ENCODE measurements around the gene RPLP1. TPM values are rescaled to one million over a fixed set of nuclear protein-coding genes. Genes with fewer than 3 reads are reported as not detected.

The RPLP1 gene
- total RNA-seq, 2 donors from 2014 or later = 2,158 to 2,424 TPM

- no peak for ATAC-seq
- no peaks in the 10 kb centered on the region for H3K9me3 Mint-ChIP-seq
- DNase-seq (ENCODE audit: low spot score in 2 of 2) = no peak
- peak overlapping the region in 1 of 2 donors; percentile 81 for H3K27ac Mint-ChIP-seq
- peaks cover 36 to 40% of the 10 kb centered on the region in 2 donors for H3K36me3 Mint-ChIP-seq
Observed at GRCh38 chr15:69457304-69458280, 5.0 kb downstream of the RPLP1 start.

- Mint-ChIP-seq H3K36me3 (peaks cover 25 to 28% of the 10 kb centered on the region in 2 donors), H3K27ac (peak overlapping the region in 1 of 2 donors; percentile 90)
Observed at GRCh38 chr15:69459066-69459465, 6.4 kb downstream of the RPLP1 start.

GRCh38 chr15:69460481-69460880 is 7.9 kb downstream of the RPLP1 start:
- Mint-ChIP-seq H3K9me3 (no peaks in the 10 kb centered on the region), H3K27ac (peak overlapping the region in 1 of 2 donors; percentile 22), H3K36me3 (peaks cover 11 to 14% of the 10 kb centered on the region in 2 donors)
- DNase-seq (ENCODE audit: low spot score in 2 of 2) (no peak), ATAC-seq (no peak)

More at GRCh38 chr15:69459066-69459465, 6.4 kb downstream of the RPLP1 start:
- no peaks in the 10 kb centered on the region for H3K9me3 Mint-ChIP-seq
- ATAC-seq (no peak), DNase-seq (ENCODE audit: low spot score in 2 of 2) (no peak)

GRCh38 chr15:69462030-69462492 is 9.4 kb downstream of the RPLP1 start:
- ATAC-seq (peak; percentile 9 to 17), DNase-seq (ENCODE audit: low spot score in 2 of 2) (no peak)
- peaks cover 0 to 4% of the 10 kb centered on the region in 2 donors for H3K36me3 Mint-ChIP-seq
- H3K27ac Mint-ChIP-seq = peak overlapping the region in 1 of 2 donors; percentile 89
- no peaks in the 10 kb centered on the region for H3K9me3 Mint-ChIP-seq

- H3K27ac Mint-ChIP-seq = peak overlapping the region; percentile 89 to 97
- peak; percentile 92 to 93 for DNase-seq (ENCODE audit: low spot score in 2 of 2)
- peak; percentile 86 to 94 for ATAC-seq
- peaks cover 0 to 4% of the 10 kb centered on the region in 2 donors for H3K36me3 Mint-ChIP-seq
- H3K9me3 Mint-ChIP-seq = no peaks in the 10 kb centered on the region
Observed at GRCh38 chr15:69462493-69463181, 10.0 kb downstream of the RPLP1 start.

- DNase-seq (ENCODE audit: low spot score in 2 of 2) (no peak), ATAC-seq (no peak)
- H3K27ac Mint-ChIP-seq = peak overlapping the region; percentile 89 to 97
- H3K9me3 Mint-ChIP-seq = no peaks in the 10 kb centered on the region
- peaks cover 0 to 4% of the 10 kb centered on the region in 2 donors for H3K36me3 Mint-ChIP-seq
Observed at GRCh38 chr15:69463182-69463756, 10.7 kb downstream of the RPLP1 start.

GRCh38 chr15:69465253-69465652 is 12.6 kb downstream of the RPLP1 start:
- ATAC-seq (no peak), DNase-seq (ENCODE audit: low spot score in 2 of 2) (no peak)
- H3K27ac Mint-ChIP-seq = no peak overlapping the region
- H3K36me3 Mint-ChIP-seq = peaks cover 0 to 4% of the 10 kb centered on the region in 2 donors
- H3K9me3 Mint-ChIP-seq = no peaks in the 10 kb centered on the region

- ATAC-seq (no peak), DNase-seq (ENCODE audit: low spot score in 2 of 2) (no peak)
- Mint-ChIP-seq H3K27ac (no peak overlapping the region), H3K9me3 (no peaks in the 10 kb centered on the region), H3K36me3 (peaks cover 0 to 4% of the 10 kb centered on the region in 2 donors)
Observed at GRCh38 chr15:69466733-69467132, 14.1 kb downstream of the RPLP1 start.

- H3K9me3 Mint-ChIP-seq = no peaks in the 10 kb centered on the region
- H3K27ac Mint-ChIP-seq = peak overlapping the region; percentile 80 to 93
- DNase-seq (ENCODE audit: low spot score in 2 of 2) (no peak), ATAC-seq (no peak)
- H3K36me3 Mint-ChIP-seq = no peaks in the 10 kb centered on the region
Observed at GRCh38 chr15:69467636-69468035, 15.0 kb downstream of the RPLP1 start.

GRCh38 chr15:69468241-69469121 is 15.9 kb downstream of the RPLP1 start:
- DNase-seq (ENCODE audit: low spot score in 2 of 2) (peak; percentile 76 to 82), ATAC-seq (peak; percentile 95 to 97)
- H3K27ac Mint-ChIP-seq = peak overlapping the region; percentile 80 to 93
- no peaks in the 10 kb centered on the region for H3K9me3 Mint-ChIP-seq
- H3K36me3 Mint-ChIP-seq = no peaks in the 10 kb centered on the region

- H3K9me3 Mint-ChIP-seq = no peaks in the 10 kb centered on the region
- no peaks in the 10 kb centered on the region for H3K36me3 Mint-ChIP-seq
- DNase-seq (ENCODE audit: low spot score in 2 of 2) (no peak), ATAC-seq (no peak)
- peak overlapping the region; percentile 80 to 93 for H3K27ac Mint-ChIP-seq
Observed at GRCh38 chr15:69469467-69470201, 17.0 kb downstream of the RPLP1 start.

GRCh38 chr15:69472046-69472445 is 19.4 kb downstream of the RPLP1 start:
- Mint-ChIP-seq H3K36me3 (no peaks in the 10 kb centered on the region), H3K9me3 (no peaks in the 10 kb centered on the region), H3K27ac (no peak overlapping the region)
- ATAC-seq = no peak
- no peak for DNase-seq (ENCODE audit: low spot score in 2 of 2)

GRCh38 chr15:69472562-69472961 is 19.9 kb downstream of the RPLP1 start:
- H3K9me3 Mint-ChIP-seq = no peaks in the 10 kb centered on the region
- no peak overlapping the region for H3K27ac Mint-ChIP-seq
- DNase-seq (ENCODE audit: low spot score in 2 of 2) (no peak), ATAC-seq (no peak)
- no peaks in the 10 kb centered on the region for H3K36me3 Mint-ChIP-seq

- peak overlapping the region in 1 of 2 donors; percentile 77 for H3K27ac Mint-ChIP-seq
- ATAC-seq = no peak
- peaks cover under 1% of the 10 kb centered on the region in 2 donors for H3K36me3 Mint-ChIP-seq
- no peak for DNase-seq (ENCODE audit: low spot score in 2 of 2)
- no peaks in the 10 kb centered on the region for H3K9me3 Mint-ChIP-seq
Observed at GRCh38 chr15:69474291-69474690, 21.7 kb downstream of the RPLP1 start.

GRCh38 chr15:69474846-69475455 is 22.3 kb downstream of the RPLP1 start:
- no peak overlapping the region for H3K27ac Mint-ChIP-seq
- ATAC-seq = peak in 1 of 2 donors; percentile 41
- no peak for DNase-seq (ENCODE audit: low spot score in 2 of 2)
- H3K9me3 Mint-ChIP-seq = peaks cover 0 to 6% of the 10 kb centered on the region in 2 donors
- peaks cover 5 to 6% of the 10 kb centered on the region in 2 donors for H3K36me3 Mint-ChIP-seq

Measured in activated naive CD4-positive, alpha-beta T cell treated with anti-CD3 and anti-CD28 coated beads, Interleukin-2, amount 50 U/mL, for 72 hours (primary cell).